ENCODE results near the gene MED22. TPM values are rescaled to one million over a fixed set of nuclear protein-coding genes. Genes with fewer than 3 reads are reported as not detected.
A peak's percentile ranks its signal among the peaks of the same experiment; 100 is the strongest.
"Not testable (repeated sequence)": the region's sequence is repeated elsewhere in the genome, so short reads cannot be mapped to it uniquely, and the experiment has no call there.

MED22 gene
- 21.9 and 27.5 TPM in 2 replicates for total RNA-seq

DNA sequence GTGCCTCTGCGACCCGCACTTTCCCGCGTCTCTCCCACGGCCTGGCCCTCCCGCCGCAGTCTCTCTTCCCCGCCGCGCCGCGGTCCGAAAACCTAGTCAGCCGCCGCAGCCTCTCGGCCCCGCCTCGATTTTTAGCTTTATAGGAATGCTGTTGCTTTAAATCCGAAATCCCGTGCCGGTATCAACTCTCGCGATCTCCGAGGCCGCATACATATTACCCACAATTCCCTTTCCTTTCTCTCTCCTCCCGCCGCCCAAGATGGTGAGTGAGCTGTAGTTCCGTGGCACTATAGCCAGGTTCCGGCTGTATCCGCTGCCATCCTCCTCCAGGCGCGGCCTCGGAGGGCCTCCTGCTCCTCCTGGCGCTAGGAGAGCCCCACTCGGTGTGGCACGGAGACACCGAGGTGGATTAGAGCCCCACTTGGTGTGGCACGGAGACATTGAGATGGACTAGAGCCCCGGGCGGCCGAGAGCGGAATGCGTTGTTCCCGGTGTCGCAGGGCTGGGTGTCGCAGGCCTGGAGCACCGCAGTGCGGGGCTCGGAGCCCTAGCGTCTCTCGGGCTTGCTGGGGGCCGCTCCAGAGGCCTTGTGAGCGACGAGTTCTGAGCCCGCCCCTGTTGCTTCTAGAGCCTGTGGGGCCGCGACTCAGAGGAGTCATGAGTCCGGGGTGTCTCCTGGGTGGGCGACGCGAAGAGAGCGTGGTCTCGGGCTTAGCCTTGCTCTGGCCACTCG, at the start of gene MED22, which contains the start of gene RPL7A:
TSS of gene MED22 (minus strand) at position 147 of the 733 bp plus-strand sequence. CDS start 1,469 bp downstream, outside the sequence.
TSS of gene RPL7A (plus strand) at position 234 of the 733 bp plus-strand sequence. CDS start at position 260, 26 bp downstream.
- peak; percentile 88 for DNase-seq (ENCODE audit: extremely low read depth, low read depth, low spot score)

DNA sequence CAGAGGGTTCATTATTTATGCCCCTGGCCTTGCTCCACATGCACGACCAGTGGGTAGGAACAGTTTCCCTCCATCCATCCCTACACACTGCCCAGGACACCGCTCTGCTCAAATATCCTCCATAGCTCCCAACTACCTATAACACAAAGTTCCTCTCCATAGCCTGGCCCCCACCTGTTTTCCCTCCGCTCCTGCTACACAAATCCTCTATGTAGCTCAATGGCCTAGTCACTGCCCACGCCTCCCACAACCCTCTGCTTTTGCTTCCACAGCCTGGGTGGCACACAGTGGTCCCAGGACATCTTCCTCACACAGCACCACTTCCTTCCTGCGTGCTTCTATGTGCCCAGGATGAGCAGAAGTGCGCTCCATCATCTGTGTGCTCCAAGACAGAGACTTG, 49.4 kb upstream of the MED22 start:
- DNase-seq (ENCODE audit: extremely low read depth, low read depth, low spot score), result no peak

DNA sequence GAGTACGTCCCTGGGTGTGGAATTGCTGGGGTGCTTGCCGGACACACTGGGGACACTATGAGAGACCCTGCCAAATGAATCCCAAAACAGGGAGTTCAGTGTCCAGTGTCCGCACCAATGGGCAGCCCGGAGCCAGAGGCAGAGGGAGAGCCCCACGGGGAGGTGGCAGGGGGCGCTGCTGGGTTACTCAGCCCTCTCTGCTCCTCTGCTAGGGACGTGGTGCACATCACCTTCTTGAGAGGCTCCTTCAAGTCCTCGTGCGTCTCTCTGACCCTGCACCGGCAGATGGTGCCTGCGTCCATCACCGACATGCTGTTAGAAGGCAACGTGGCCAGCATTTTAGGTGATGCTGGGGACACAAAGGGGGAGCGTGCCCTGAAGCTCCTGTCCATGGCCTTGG, 49.0 kb upstream of the MED22 start:
- DNase-seq (ENCODE audit: extremely low read depth, low read depth, low spot score), result no peak

DNA sequence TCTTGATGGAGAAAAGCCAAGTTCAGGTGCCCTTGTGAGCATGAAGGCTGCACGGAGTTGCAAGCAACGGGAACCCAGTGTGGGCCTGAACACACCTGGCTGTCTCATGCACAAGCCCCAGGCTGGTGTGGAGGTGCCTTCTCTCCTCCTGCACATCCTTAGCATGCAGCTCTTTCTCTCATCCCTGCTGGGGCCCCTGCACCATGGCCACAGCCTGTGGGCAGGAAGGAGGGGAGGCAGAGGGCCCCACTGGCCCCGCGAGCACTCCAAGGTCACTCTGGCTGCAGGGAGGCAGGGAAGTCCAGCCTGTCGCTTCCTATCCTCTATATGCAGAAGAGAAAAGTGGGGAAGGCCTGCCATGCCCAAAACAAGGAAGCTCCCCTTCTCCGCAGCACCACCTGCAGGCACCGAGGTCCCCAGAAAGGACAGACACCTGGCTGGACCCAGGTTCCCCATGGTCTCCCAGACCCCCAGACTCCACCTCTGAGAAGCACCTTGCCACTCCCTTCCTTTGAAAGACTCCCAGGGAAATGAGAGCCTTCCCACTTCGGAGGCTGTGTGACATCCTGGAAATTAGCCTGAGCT, 46.8 kb upstream of the MED22 start:
- DNase-seq (ENCODE audit: extremely low read depth, low read depth, low spot score), result no peak

DNA sequence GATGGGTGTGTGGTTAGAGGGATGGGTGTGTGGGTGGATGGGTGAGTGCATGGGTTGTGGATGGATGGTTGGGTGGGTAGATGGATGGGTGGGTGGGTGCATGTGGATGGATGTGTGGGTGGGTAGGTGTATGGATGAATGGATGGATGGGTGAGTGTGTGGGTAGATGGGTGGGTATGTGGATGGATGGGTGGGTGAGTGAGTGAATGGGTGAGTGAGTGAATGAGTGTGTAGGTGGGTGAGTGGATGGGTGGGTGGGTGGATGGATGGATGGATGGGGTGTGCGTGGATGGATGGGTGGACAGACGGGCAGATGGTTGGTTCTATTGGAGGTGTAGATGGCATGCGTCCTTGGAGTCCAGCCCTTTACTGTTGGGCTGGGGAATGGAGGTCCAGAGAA, 45.5 kb upstream of the MED22 start:
- no peak for DNase-seq (ENCODE audit: extremely low read depth, low read depth, low spot score)

DNA sequence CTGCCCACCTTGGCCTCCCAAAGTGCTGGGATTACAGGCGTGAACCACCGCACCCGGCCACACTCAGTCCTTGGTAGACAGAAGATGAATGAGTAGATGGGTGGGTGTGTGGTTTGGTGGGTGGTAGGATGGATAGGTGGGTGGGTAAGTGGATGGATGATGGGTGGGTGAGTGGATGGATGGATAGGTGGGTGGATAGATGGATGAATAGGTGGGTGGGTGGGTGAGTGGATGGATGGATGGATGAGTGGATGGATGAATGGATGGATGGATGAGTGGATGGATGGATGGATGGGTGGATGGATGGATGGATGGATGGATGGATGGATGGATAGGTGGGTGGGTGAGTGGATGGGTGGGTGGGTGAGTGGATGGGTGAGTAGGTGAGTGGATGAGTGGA, 44.4 kb upstream of the MED22 start:
- DNase-seq (ENCODE audit: extremely low read depth, low read depth, low spot score), result not testable (repeated sequence)

DNA sequence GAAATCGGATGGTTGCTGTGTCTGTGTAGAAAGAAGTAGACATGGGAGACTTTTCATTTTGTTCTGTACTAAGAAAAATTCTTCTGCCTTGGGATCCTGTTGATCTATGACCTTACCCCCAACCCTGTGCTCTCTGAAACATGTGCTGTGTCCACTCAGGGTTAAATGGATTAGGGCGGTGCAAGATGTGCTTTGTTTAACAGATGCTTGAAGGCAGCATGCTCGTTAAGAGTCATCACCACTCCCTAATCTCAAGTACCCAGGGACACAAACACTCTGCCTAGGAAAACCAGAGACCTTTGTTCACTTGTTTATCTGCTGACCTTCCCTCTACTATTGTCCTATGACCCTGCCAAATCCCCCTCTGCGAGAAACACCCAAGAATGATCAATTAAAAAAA, 43.5 kb upstream of the MED22 start:
- not testable (repeated sequence) for DNase-seq (ENCODE audit: extremely low read depth, low read depth, low spot score)

DNA sequence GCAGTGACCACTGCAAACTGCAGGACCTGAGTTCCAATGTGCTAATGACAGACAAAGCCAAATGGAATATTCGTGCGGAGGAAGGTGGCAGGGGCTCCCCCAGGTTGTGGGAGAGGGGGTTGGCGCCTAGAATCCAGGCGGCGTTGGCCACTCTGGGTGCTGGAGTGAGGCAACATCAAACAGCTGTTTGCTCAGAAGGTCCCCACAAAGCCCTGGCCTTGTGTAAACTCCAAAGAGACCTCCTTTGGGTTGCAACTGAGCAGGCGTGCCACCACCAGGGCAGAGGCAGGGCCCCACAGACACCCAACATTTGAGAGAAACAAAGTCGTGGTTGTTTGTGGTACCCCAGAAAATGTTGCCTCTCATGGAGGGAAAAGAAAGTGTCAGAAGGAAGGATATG, 42.8 kb upstream of the MED22 start:
- no peak for DNase-seq (ENCODE audit: extremely low read depth, low read depth, low spot score)

DNA sequence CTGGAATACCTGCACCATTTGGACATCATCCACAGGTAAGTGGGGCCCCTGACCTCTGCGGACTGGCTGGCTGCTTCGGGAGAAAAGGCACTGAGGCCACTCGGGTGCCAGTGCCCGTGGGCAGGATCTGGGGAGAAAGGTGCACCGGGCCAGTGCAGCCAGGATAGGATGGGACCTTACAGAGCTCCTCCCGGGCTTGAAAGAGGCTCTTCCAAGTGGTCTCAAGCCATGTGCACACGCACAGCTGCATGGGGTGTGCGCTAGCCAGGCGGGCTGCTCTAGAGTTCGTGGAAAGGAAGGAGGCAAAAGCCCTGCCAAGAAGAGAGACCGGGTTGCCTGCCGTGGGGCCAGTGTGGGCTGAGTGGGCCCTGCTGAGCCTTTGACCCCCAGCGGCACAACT, 41.6 kb upstream of the MED22 start:
- no peak for DNase-seq (ENCODE audit: extremely low read depth, low read depth, low spot score)

DNA sequence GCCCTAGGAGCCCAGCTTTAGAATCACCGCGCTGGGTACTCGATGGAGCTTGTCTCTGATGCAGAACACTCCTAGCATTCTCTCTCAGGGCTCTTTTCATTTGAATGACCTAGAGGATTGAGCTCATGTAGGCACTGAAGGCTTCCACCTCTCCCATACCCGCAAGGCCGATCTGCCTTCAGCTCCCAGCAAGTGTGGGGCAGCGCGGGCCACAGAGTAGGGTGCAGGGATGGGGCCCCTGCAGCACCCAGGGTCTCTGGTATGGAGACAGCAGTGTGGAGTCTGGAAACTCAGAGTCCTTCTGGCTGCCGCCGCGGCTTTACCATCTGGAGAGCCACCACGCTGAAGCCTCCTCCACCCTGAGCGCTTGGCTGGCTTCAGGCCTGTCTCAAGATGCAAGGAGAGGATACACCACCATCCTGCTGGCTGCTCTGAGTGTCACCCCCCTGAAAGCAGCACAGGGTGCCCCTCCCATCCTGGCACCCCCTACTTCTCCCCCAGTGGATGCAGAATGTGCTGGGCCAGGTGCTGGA, 41.2 kb upstream of the MED22 start:
- no peak for DNase-seq (ENCODE audit: extremely low read depth, low read depth, low spot score)

DNA sequence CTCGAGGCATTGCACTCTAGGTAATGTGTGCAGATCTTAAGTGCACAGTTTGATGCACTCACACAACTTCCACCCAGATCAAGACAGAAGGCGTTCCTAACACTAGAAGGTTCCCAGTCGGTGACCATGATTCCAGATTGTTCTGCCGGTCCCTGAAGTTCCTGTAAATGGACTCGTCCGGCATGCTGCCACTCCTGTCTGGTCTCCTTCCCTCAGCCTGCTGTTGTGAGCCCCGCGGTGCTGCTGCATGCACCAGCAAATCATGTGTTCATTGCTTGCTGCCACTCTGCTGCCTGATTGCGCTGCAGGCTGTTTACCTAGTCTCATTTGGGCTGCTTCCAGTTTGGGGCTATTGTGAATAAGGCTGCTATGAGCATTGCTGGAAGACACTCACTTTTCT, 39.7 kb upstream of the MED22 start:
- no peak for DNase-seq (ENCODE audit: extremely low read depth, low read depth, low spot score)

DNA sequence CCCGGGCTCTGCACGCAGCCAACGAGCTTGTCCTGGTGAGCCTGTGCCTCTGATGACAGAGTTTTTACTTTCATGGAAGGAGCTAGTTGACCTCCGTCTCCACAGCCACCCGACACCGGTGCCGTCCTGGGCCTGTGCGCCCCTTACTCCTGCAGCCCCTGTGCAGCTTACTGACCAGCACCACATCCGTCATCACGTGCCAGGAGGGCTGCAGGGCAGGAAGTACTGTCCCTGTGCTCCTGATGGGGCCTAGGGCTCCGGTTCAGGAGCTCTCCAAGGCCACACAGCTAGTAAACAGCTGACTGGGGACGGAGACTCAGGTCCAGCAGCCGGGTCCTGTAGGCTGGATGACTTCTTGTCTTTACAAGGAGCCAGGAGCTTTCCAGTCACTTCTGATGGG, 38.4 kb upstream of the MED22 start:
- DNase-seq (ENCODE audit: extremely low read depth, low read depth, low spot score), result no peak

DNA sequence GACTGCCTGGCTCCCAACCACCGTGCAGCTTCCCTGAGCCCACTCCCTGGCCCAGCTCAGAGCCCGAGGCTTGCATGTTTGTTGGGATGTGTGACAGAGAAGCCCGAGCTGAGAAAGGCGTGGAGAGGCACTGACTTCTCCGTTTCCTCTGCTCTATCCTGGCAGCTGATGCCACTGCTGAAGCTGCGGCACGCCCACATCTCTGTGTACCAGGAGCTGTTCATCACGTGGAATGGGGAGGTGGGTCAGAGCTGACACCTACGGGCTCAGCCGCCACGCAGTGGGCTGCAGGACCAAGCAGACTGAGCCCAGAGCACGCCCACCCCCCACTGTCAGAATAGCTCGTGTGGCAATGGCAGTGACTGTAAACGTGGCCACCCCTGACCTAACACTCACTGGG, 37.5 kb upstream of the MED22 start:
- DNase-seq (ENCODE audit: extremely low read depth, low read depth, low spot score), result no peak

DNA sequence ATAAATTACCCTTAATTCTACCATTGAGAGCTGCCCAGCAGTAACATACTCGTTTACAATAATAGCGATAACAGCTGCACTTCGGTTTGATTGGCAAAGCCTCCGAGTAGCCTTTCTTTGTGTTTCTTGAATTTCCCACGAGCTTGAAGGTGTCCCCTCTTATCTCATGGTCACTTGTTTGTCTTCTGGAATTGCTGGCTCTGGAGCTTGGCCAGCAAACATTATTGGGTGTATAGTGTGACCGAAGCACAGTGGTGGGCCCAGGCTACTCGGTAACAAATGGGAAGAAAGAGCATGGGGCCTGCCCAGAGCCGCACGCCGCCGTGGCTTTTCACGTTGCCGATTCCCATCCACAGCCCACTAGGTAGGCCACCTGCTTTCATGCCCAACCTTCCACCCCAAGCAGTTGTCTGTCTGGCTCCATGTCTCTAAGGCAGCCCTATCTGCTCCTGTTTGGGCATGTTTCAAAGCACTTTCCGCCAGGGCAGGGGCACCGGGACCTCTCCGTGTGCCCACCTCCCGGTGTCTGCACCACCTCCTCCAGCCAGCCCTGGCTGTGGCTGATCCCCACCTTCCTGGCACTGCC, 36.9 kb upstream of the MED22 start:
- no peak for DNase-seq (ENCODE audit: extremely low read depth, low read depth, low spot score)

DNA sequence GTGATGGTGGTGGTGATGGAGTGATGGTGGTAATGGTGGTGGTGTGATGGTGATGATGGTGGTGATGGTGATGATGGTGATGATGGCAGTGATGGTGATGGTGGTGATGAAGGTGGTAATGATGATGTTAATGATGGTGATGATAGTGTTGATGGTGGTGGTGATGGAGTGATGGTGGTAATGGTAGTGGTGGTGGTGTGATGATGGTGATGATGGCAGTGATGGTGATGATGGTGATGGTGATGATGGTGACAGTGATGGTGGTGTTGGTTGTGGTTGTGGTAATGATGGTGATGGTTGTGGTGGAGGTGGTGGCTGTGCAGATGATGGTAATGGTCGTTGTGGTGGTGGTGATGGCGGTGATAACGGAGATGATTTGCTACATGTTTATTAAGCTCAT, 35.5 kb upstream of the MED22 start:
- no peak for DNase-seq (ENCODE audit: extremely low read depth, low read depth, low spot score)

DNA sequence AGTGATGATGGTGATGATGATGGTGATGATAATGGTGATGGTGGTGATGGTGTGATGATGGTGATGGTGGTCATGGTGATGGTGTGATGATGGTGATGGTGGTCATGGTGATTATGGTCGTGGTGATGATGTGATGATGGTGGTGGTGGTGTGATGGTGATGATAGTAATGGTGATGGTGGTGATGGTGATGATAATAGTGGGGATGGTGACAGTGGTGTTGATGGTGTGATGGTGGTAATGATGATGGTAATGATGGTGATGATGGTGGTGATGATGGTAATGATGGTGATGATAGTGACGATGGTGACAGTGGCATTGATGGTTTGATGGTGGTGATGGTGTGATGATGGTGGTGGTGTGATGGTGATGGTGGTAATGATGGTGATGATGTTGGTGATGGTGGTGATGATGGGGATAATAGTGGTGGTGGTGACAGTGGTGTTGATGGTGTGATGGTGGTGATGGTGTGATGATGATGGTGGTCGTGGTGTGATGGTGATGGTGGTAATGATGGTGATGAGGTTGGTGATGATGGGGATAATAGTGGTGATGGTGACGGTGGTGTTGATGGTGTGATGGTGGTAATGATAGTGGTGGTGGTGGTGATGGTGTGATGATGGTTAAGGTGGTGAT, 34.7 kb upstream of the MED22 start:
- DNase-seq (ENCODE audit: extremely low read depth, low read depth, low spot score), result no peak

DNA sequence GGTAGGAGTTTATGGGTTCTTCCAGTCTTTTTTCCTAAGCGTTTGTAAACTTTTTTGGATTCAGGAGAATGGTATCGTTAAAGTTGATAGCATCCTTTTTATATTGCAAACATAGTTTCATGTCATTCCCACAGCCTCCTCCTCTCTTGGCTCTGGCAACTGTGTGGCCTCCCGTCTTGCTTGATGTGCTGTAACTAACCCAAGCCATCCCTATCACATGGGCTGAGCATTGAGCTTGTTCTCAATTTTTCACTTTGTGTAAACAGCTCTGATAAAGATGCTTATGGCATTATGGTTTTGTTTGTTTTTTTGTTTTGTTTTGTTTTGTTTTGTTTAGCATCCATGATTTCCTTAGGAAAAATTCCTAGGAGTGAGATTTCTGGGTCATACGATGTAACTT, 32.8 kb upstream of the MED22 start:
- DNase-seq (ENCODE audit: extremely low read depth, low read depth, low spot score), result no peak

DNA sequence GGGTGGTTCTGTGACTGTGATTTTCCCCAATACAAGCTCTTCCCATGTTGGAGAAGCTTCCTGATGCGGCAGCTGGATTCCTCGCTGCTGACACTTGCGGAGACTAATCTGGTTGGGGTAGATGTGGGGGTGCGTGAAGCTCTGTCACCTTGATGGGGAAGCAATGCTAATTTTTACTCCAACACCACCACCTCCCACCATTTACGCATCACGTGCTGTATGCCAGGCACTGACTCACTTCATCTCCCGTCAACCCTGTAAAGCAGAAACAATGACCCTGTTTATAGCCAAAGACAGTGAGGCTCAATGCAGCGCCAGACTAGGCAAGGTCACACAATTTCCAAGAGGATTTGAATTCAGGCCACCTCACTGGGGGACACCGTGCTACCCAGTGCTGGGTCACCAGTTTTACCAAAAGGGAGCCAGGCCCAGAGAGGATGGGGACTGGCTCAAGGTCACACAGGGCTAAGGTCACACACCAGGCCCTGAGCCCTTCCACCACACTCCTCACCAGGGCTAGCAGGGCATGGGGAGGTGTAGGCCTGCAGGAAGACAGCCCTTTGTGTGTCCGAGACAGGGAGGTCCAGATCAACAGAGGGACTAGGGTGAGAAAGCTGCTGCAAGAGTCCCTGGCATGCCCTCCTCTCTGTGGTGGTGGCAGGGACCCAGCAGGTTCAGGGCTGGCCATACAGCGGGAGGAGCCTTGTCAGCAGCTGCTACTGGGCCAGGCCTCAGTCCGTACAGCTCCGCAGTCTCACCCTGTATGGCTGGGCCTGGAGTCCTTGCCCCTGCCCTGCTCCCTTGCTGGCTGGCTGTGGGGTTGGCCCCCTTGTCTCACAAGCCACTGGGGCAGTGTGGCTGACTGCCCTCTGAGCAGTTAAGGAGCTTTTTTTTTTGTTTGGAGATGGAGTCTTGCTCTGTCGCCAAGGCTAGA, 31.5 kb upstream of the MED22 start:
- no peak for DNase-seq (ENCODE audit: extremely low read depth, low read depth, low spot score)

DNA sequence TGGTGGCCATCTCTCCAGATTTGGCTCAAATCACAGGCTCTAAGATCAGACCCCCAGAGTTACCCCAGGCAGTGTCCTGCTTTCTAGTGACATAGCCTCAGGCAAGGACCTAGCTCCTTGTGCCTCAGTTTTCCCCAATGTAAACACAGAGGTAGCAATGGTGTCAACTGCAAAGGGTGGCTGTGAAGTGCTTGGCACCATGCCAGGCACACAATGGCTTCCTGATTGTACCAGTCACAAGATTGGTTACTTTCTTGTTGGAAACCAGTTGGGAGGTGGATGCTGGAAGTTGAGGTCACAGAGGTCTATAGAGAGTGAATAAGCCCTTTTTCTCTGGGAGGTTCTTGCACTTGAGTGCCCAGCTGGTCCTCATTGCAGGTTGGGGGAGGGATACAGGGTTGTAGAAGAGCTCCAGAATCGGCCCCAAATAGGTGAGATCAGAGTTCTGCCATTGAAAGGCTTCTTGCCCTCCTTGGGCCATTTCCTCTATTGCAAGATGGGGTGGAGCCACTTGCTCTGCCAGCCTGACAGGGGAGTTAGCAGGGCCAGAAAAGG, 30.6 kb upstream of the MED22 start:
- no peak for DNase-seq (ENCODE audit: extremely low read depth, low read depth, low spot score)

DNA sequence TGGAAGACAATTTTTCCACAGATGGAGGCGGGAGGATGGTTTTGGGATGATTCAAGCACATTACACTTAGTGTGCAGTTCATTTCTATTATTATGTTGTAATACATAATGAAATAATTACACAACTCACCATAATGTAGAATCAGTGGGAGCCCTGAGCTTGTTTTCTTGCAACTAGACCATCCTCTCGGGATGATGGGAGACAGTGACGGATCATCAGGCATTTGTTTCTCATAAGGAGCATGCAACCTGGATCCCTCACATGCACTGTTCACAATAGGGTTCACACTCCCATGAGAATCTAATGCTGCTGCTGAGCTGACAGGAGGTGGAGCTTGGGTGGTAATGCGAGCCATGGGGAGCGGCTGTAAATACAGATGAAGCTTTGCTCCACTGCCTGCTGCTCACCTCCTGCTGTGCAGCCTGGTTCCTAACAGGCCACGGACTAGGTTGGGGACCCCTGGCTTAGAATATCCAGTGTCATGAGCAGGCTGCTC, 29.8 kb upstream of the MED22 start:
- DNase-seq (ENCODE audit: extremely low read depth, low read depth, low spot score), result no peak
